D341Med (cell line): ENCODE measurements around the gene SETD5.

Experiments used
- DNase-seq: peaks from one replicate; pipeline ENCODE4 v3.0.0; 2012; ENCODE audit warnings: low spot score

SETD5 gene

GRCh38 chr3:9409981-9410854 is 12.8 kb downstream of the SETD5 start:
- DNase-seq, result no peak

DNA sequence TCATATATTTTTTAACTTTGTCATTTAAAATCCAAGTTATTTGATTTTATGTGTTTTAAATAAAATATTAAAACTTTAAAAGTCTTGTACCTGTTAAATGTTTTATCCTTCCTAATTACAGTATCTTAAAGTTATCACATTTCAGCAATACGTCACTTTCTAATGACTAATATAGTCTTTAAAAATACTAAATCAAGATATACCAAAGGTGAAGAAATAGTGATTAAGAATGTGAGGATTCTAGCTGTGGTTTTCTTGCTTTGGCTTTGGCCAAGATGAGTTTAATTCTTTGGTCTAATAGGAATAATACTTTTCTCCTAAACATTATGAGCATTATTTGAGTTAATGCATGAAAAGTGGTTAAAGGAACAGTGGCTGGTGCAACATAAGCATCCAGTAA is 13.9 kb downstream of the SETD5 start:
- DNase-seq, result no peak

- no peak for DNase-seq
Measured at GRCh38 chr3:9412293-9412692, 14.9 kb downstream of the SETD5 start.

GRCh38 chr3:9414826-9415225 is 17.4 kb downstream of the SETD5 start:
- no peak for DNase-seq

DNA sequence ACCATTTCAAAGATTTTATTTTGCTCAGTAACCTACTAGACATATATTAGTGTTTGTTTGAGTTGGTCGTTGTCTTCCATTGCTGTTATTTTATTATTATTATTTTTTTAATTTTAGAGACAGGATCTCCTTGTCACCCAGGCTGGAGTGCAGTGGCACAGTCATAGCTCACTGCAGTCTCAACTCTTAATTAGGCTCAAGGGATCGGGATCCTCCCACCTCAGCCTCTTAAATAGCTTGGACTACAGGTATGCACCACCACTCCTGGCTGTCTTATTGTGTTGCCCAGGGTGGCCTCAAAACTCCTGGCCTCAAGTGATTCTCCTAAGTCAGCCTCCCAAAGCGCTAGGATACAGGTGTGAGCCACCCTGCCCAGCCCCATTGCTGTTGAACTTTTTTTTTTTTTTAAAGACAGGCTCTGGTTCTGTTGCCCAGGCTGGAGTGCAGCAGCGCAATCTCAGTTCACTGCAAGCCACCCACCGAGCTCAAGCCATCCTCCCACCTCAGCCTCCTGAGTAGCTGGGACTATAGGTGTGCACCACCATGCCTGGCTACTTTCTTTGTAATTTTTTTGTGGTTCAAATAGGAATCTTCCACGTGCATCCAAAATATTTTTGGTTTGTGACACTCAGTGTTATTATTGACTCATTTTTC is 18.2 kb downstream of the SETD5 start:
- no peak for DNase-seq

DNA sequence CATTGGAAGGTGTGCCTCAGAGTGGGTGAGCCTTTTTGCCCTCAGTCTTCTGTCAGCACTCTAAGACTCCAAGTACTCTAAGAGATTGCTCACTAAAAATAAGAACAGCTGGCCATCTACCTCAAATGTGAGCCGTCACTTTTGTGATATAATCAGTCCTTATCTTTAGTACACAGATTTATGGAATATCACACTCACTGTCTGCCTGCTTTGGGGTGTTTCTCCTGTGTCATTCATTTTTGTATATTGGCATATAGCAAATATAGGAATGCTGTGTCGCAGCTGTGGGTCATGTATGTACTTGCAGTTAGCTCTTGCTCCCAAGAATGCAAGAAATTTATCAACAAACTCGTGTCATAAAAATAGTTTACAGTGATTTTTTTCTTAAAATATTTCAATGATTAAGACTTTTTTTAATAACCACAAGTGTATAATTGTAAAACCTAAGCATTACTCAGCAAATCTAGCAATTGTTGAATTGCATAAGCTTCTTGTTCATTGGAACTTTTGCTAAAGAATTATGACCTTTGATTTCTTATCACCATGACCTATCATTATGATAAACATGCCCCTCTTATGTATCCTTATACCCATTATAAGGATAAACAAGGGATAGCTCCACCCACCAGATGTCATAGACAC is 18.8 kb downstream of the SETD5 start:
- no peak for DNase-seq

DNA sequence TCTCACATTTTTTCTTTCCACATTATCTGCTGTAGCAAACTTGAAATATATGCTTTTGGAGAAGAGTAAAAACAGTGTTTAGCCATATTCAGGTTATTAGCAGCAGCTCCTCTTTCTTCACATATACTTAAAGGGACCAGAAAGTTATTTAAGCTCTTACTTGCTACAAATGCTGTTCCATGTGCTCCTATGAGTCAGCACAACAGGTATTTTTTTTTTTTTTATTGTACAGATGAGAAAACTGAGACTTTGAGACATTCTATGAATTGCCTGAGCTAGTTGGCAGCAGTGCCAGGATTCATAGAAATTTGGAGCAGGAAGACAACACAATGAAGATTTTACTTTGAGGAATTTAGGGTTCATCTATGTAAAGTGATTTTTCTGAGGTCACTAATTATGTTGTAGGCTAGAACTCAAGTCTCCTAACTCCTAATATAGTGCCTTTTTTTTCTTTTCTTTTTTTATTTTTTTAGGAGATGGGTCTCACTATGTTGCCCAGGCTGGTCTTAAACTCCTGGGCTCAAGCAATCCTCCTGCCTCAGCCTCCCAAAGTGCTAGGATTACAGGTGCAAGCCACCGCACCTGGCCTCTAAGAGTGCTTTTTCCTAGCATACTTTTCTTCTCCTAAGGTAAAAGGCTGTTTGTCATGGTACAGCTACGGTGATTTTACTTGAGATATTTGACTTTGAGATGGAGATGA is 23.6 kb downstream of the SETD5 start:
- no peak for DNase-seq

- peak; percentile 72 for DNase-seq
Measured at GRCh38 chr3:9422712-9423424, 25.5 kb downstream of the SETD5 start.

DNA sequence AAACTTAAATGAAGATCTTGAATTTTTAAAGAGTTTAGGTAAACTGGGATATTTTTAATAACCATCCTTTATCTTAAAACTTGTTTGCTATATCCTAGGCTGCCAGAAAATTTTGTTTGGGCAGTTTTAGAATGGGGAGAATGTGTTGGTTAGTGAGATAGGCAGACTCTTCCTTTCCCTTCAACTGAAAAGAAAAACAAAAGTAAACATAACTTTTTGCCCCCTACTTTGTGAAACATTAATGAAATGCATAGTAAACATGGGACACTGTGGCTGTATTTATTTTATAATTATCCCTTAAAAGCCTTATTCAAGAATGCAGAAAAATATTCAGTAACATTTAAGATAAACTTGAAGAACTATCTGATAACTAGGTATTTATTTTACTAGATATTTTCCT is 31.0 kb downstream of the SETD5 start:
- DNase-seq, result no peak

DNA sequence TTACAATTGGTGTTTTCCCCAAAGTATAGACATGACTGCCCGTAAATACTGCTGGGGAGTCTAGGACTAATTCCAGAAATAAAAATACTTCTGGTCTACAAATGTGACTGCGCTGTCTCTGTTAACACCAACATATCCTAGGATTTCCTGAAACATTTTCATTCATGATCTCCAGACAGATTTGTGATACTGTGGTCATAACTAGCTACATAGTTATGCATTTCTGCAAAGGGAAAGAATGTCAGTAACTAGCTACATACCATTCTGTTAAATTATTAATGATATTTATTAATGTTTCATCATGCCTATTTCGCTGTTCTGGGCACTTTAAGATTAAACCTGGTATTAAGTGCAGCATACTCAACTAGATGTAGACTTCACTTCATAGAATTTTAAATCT is 33.3 kb downstream of the SETD5 start:
- DNase-seq, result no peak

- DNase-seq, result no peak
Measured at GRCh38 chr3:9433627-9434521, 36.5 kb downstream of the SETD5 start.

DNA sequence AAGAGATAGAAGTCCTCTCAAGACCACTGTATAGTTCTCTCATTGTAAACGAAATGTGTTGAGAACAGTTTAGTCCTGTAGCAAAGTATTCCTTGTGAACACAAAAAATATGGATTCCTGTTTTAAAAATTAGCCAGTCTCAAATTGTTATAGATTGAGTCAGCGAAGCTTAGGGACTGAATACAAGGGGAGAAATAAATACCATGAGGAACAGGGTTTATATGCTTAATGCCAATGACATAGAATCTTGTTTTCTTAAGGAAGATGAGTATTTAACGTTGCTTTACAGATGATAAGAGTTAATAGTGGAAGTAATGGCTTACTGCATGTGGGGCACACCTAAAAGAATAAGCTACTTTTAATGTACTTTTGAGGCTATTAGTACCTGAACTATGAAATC is 37.9 kb downstream of the SETD5 start:
- DNase-seq, result no peak

DNA sequence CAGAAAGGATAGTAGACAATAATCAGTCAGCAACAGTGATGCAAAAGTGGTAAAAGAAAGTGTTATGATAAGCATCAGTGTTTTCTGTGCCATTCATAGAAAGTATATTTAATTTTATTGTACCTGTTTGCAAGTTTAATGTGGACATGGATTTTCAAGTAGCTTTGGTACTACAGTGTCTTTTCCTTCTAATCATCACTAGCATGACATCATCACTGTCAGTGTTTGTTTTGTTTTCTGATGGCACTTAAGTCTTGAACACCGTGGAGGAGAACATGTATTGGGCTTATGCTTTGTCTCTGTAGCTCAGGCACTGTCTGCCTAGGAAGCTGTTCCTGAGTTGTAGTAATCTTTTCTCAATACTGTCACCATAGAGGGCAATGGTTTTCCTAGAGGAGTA is 41.9 kb downstream of the SETD5 start:
- no peak for DNase-seq

GRCh38 chr3:9441501-9442221 is 44.2 kb downstream of the SETD5 start:
- DNase-seq, result no peak

GRCh38 chr3:9448071-9448470 is 50.7 kb downstream of the SETD5 start:
- no peak for DNase-seq

- no peak for DNase-seq
Measured at GRCh38 chr3:9448643-9449042, 51.2 kb downstream of the SETD5 start.

GRCh38 chr3:9450126-9450525 is 52.7 kb downstream of the SETD5 start:
- DNase-seq, result no peak

DNA sequence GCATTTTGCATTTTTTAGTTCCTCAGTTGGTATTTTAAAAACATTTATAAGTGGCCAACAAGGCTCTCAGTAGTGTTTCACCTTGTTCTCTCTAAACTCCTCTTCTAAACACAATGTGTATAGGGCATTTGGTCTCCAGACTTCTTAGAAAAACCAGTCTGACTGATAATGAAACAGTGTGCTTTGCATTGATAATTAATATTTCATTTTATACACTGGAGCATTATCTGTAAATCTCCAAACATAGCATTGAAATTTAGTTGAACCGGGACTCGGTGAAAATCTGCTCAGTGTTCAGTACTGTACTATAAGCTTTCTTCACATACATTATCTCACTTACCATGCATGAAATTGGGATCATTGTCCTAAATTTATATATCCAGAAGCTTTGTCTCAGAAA is 53.6 kb downstream of the SETD5 start:
- no peak for DNase-seq

DNA sequence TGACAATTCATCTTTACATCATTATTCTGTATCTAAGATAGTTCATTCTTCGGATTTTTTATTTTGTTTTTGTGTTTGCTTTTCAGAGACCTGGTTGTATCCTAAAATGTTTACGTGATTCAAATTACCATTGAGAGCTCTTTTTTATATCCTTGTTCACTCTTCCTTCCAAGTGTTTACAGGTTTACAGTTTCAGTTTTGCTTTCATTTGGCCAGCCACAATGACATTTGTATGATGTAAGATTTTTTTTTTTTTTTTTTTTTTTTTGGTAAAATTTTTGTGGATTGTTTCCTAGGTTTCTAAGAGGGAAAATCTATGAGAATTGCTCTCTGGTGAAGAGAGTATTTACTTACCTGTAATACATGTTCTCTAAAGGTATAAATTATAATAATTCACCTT is 55.0 kb downstream of the SETD5 start:
- DNase-seq, result no peak

DNA sequence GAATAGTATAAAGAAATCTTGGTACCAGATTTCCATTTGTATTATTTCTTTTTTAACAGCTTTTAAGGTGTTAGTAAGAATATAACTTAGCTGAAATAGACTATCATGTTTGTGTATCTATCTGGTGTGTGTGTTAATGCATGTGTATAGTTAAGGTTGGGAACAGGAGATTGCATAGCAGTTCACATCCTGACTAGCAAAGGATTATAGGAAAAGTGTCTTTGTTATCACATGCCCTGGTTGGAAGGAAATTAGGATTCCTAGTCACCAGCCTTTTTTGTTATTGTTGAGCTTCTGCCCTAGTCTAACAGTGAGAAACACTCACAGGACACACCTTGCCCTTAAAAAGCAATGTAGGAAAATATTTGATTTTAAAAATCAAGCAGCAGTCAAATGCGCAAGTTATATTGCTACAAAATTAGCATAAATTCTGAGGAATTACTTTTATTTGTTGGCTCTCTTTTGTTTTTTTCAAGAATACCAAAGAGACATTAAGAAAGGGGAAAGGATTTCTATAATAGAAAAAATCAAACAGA is 58.2 kb downstream of the SETD5 start:
- no peak for DNase-seq
